OCI-LY3 (cell line): Measurements from ENCODE around the gene FKBP5.

ENCODE experiments used
- H2AFZ ChIP-seq: fragments of 200-600, 300-600 bp; shearing (Covaris generic); 2 replicates; pipeline ENCODE4 v1.6.0; 2014; ENCODE audit warnings: antibody characterized with exemption, low read depth, low read length
- H3K27ac ChIP-seq: fragments of 200-600, 300-600 bp; sonication (generic); 2 replicates; pipeline ENCODE4 v1.5.1; 2014; ENCODE audit warnings: mild to moderate bottlenecking, low read length, moderate library complexity, mixed read lengths
- H3K27me3 ChIP-seq: fragments of 200-600, 300-600 bp; sonication (generic); 2 replicates; pipeline ENCODE4 v1.6.1; 2014; ENCODE audit warnings: low read depth, low read length, mixed read lengths
- H3K36me3 ChIP-seq: fragments of 200-600, 300-600 bp; sonication (generic); replicated peaks from 2 replicates; pipeline ENCODE3; 2014; ENCODE audit warnings: low read depth, low read length, mixed read lengths
- H3K4me1 ChIP-seq: fragments of 300-600, 200-600 bp; sonication (generic); 2 replicates; pipeline ENCODE4 v1.6.1; 2014; ENCODE audit warnings: low read length, mixed read lengths
- H3K4me2 ChIP-seq: fragments of 200-600, 300-600 bp; sonication (generic); 2 replicates; pipeline ENCODE4 v1.6.1; 2014; ENCODE audit warnings: low read length, mixed read lengths
- H3K4me3 ChIP-seq: fragments of 300-600, 200-600 bp; sonication (generic); 2 replicates; pipeline ENCODE4 v1.5.1; 2014; ENCODE audit warnings: antibody characterized with exemption, mild to moderate bottlenecking, low read length, moderate library complexity
- H3K79me2 ChIP-seq: fragments of 300-600, 200-600 bp; shearing (Covaris generic); 2 replicates; pipeline ENCODE4 v1.6.1; 2014; ENCODE audit warnings: mild to moderate bottlenecking, low read length, mixed read lengths
- H3K9ac ChIP-seq: fragments of 300-600, 200-600 bp; shearing (Covaris generic); 2 replicates; pipeline ENCODE4 v1.6.0; 2014; ENCODE audit warnings: mild to moderate bottlenecking, low read length, moderate library complexity
- H3K9me3 ChIP-seq: fragments of 200-600, 300-600 bp; shearing (Covaris generic); 2 replicates; pipeline ENCODE4 v1.6.1; 2014; ENCODE audit warnings: low read length, mixed read lengths; ENCODE audit not compliant: insufficient read depth
- H4K20me1 ChIP-seq: fragments of 200-600, 300-600 bp; sonication (generic); 2 replicates; pipeline ENCODE4 v1.6.1; 2016; ENCODE audit warnings: low read length, mixed read lengths; ENCODE audit not compliant: insufficient read depth
- CTCF ChIP-seq: fragments of 200-600, 300-600 bp; sonication (generic); IDR thresholded peaks from 2 replicates; pipeline ENCODE4 v1.5.1; 2014; ENCODE audit warnings: antibody characterized with exemption, low read length, low read depth
- EZH2phosphoT487 ChIP-seq: fragments of 200-600 bp; shearing (Covaris generic); IDR thresholded peaks from 2 replicates; pipeline ENCODE4 v1.6.1; 2018; ENCODE audit warnings: antibody characterized with exemption, mixed run types, low read depth

FKBP5 gene

GRCh38 chr6:35592178-35592577 is 96.5 kb downstream of the FKBP5 start:
- Histone ChIP-seq H3K9me3 (no peaks in the 10 kb centered on the region), H3K9ac (no peak overlapping the region), H3K79me2 (peaks cover 12% of the 10 kb centered on the region), H3K27me3 (no peaks in the 10 kb centered on the region), H2AFZ (no peak overlapping the region), H3K27ac (no peak overlapping the region), H3K4me3 (no peak overlapping the region), H3K4me1 (peaks cover 4% of the 10 kb centered on the region), H3K4me2 (no peak overlapping the region), H3K36me3 (peaks cover 49% of the 10 kb centered on the region), H4K20me1 (no peaks in the 10 kb centered on the region)
- TF ChIP-seq CTCF = no peak
- no peak for TF ChIP-seq EZH2phosphoT487

GRCh38 chr6:35590622-35591066 is 98.1 kb downstream of the FKBP5 start:
- peaks cover 49% of the 10 kb centered on the region for H3K36me3 ChIP-seq
- H3K27me3 ChIP-seq = no peaks in the 10 kb centered on the region
- TF ChIP-seq EZH2phosphoT487 (no peak), CTCF (no peak)

GRCh38 chr6:35589904-35590303 is 98.8 kb downstream of the FKBP5 start:
- Histone ChIP-seq H2AFZ (no peak overlapping the region), H4K20me1 (no peaks in the 10 kb centered on the region), H3K4me1 (peaks cover 13% of the 10 kb centered on the region), H3K79me2 (peaks cover 11% of the 10 kb centered on the region), H3K36me3 (peaks cover 45% of the 10 kb centered on the region), H3K4me2 (no peak overlapping the region), H3K9me3 (no peaks in the 10 kb centered on the region), H3K27me3 (no peaks in the 10 kb centered on the region), H3K4me3 (no peak overlapping the region), H3K27ac (no peak overlapping the region), H3K9ac (no peak overlapping the region)
- TF ChIP-seq EZH2phosphoT487 = no peak
- TF ChIP-seq CTCF = no peak

More at GRCh38 chr6:35590622-35591066, 98.1 kb downstream of the FKBP5 start:
- H3K4me1 ChIP-seq = peaks cover 13% of the 10 kb centered on the region
- H3K9ac ChIP-seq = no peak overlapping the region
- peaks cover 12% of the 10 kb centered on the region for H3K79me2 ChIP-seq
- H3K4me3 ChIP-seq = no peak overlapping the region
- H4K20me1 ChIP-seq = no peaks in the 10 kb centered on the region
- H3K4me2 ChIP-seq = no peak overlapping the region
- H2AFZ ChIP-seq = no peak overlapping the region
- no peaks in the 10 kb centered on the region for H3K9me3 ChIP-seq
- no peak overlapping the region for H3K27ac ChIP-seq

GRCh38 chr6:35589201-35589739 is 99.4 kb downstream of the FKBP5 start:
- H3K27ac ChIP-seq = no peak overlapping the region
- no peaks in the 10 kb centered on the region for H3K9me3 ChIP-seq
- H4K20me1 ChIP-seq = no peaks in the 10 kb centered on the region
- H3K79me2 ChIP-seq = peaks cover 7% of the 10 kb centered on the region; the same call in 1 of the 2 replicates
- H3K4me1 ChIP-seq = peaks cover 13% of the 10 kb centered on the region
- no peak for TF ChIP-seq EZH2phosphoT487
- no peak for TF ChIP-seq CTCF
- no peak overlapping the region for H3K4me2 ChIP-seq
- peaks cover 44% of the 10 kb centered on the region for H3K36me3 ChIP-seq
- H3K9ac ChIP-seq = no peak overlapping the region
- H2AFZ ChIP-seq = no peak overlapping the region
- H3K27me3 ChIP-seq = no peaks in the 10 kb centered on the region
- H3K4me3 ChIP-seq = no peak overlapping the region
